ENCODE results near the gene TIMP3.

- no peak for TF ChIP-seq POLR2A (IDR thresholded peaks at IDR 0.05; ENCODE audit: low read depth, low read length)
- no peak for TF ChIP-seq CTCF (IDR thresholded peaks at IDR 0.05; ENCODE audit: extremely low read depth in 1 of 2, insufficient read depth in 1 of 2, low read depth in 1 of 2, low read length in 2 of 2)
- TF ChIP-seq POLR2AphosphoS5 (IDR thresholded peaks at IDR 0.05; ENCODE audit: insufficient read depth, low read depth, low read length), result no peak
These were observed 42.7 kb downstream of the TIMP3 start for GRCh38 chr22:32844251-32844650.
